SK-N-DZ (cell line): ENCODE data around the gene LYPD3.

ENCODE experiments used
- DNase-seq: peaks from one replicate; pipeline ENCODE4 v3.0.0-alpha.2; 2015; ENCODE audit warnings: low spot score

The LYPD3 gene

GRCh38 chr19:43435775-43436174 is 29.6 kb downstream of the LYPD3 start:
- DNase-seq: no peak

- DNase-seq: no peak
Measured at GRCh38 chr19:43433689-43434088, 31.7 kb downstream of the LYPD3 start.

- no peak for DNase-seq
Measured at GRCh38 chr19:43433358-43433673, 32.1 kb downstream of the LYPD3 start.

GRCh38 chr19:43430976-43431375 is 34.4 kb downstream of the LYPD3 start:
- DNase-seq: no peak

- no peak for DNase-seq
Measured at GRCh38 chr19:43430142-43430710, 35.2 kb downstream of the LYPD3 start.

- no peak for DNase-seq
Measured at GRCh38 chr19:43429395-43429794, 36.0 kb downstream of the LYPD3 start.

GRCh38 chr19:43425567-43426392 is 39.6 kb downstream of the LYPD3 start:
- DNase-seq: no peak

- DNase-seq: no peak
Measured at GRCh38 chr19:43423779-43424178, 41.6 kb downstream of the LYPD3 start.

- no peak for DNase-seq
Measured at GRCh38 chr19:43422689-43423066, 42.7 kb downstream of the LYPD3 start.

- DNase-seq: no peak
Measured at GRCh38 chr19:43422000-43422688, 43.3 kb downstream of the LYPD3 start.

GRCh38 chr19:43420954-43421353 is 44.5 kb downstream of the LYPD3 start:
- DNase-seq: no peak

- no peak for DNase-seq
Measured at GRCh38 chr19:43416951-43417623, 48.3 kb downstream of the LYPD3 start.

GRCh38 chr19:43414554-43414953 is 50.9 kb downstream of the LYPD3 start, which contains the start of gene TEX101:
Gene TEX101 (plus strand): TSS chr19:43414890. CDS start chr19:43415920, 1,030 bp downstream.
- DNase-seq: no peak

GRCh38 chr19:43412441-43412840 is 53.0 kb downstream of the LYPD3 start:
- no peak for DNase-seq
